GM19397 (cell line): ENCODE data around the gene GLYATL1.

ENCODE experiments used
- ATAC-seq: cut with Tn5 transposase; IDR thresholded peaks from one replicate; pipeline ENCODE4 v1.9.1; 2021; ENCODE audit warnings: mild to moderate bottlenecking, moderate library complexity; ENCODE audit not compliant: unreplicated experiment

GLYATL1 gene, protein sequence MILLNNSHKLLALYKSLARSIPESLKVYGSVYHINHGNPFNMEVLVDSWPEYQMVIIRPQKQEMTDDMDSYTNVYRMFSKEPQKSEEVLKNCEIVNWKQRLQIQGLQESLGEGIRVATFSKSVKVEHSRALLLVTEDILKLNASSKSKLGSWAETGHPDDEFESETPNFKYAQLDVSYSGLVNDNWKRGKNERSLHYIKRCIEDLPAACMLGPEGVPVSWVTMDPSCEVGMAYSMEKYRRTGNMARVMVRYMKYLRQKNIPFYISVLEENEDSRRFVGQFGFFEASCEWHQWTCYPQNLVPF

DNA sequence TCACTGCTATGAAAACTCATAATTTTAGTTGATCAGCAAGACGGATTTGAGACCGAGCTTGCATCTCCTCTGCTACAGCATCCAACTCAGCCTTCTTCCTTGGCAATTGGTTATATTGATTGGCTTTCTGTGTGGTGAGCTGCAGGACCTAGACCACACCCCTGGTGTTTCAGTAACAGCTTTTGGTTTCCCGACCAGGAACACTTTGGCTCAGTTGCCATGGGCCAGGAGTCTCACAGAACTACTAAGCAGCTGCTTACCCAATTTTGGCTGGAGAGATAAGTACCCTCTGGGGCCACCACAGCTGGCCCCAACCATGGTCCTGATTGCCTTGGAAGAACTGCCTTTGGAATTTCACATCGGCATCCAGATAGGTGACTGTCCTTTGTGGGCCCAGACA is at the start of gene GLYATL1:
GLYATL1 (plus strand) TSS at position 212 of the 400 bp plus-strand sequence. CDS start 7,600 bp downstream, outside the sequence.
- no peak for ATAC-seq

- ATAC-seq = no peak
Observed at GRCh38 chr11:58893899-58894298, 45.4 kb upstream of the GLYATL1 start.

DNA sequence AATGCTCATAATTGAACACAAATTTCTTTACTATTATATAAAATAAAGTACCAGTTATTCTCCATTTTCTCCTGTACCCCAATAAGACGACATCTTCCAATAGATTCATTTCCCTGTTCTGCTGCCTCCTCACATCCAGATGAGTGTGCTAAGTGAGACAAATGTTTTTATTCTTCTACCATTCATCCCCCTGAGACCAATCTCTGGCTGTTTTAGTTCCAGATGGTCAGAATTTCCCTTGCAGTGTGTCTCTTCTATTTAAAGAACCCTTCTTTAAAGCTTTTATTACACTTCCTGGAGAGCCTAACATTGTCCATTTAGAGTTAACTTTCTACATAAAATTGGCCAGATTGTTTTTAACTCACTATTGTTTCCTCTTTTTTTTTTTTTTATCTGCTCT is 41.2 kb upstream of the GLYATL1 start:
- no peak for ATAC-seq

DNA sequence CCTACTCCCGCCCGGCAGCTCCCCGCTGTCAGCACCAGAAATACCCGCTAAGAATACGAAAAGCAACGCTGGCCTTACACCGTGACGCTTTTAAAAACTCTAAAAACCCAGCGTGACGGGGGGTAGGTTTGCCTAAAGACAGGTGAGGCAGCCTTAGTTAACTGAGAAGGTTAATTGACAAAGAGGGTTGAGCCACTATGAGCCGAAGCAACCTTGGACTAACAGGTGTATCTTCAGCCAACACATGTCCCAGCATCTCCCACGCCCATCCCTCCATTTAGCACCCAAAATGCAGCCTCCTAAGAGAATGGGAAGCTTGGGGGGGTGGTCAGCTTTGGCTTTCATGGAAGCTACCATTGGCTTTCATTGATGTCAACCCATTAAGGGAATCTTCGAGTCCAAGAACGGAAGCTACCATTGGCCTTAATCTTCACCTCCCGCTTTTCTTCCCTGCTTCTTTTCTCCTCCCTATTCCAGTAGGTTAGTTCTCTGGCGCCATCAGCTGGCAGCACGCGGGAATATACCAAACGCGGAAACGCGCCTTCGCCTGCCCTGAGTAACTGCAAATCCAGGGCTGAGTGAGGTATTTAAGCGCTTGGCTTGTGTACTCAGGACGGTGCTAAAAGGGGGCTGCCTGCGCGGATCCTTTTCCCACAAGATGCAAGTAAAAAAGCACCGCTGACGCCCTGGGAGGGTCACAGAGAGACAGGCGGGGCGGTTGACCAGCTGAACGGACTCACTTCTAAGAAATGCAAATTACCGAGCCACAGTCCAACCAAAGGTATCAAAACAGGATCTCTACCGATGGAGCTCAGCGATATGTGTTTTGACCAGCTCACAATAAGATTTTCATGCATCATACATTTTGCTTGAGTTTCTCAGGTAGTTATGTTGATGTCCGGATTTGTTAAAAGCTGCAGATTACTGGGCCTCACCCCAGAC is 38.5 kb upstream of the GLYATL1 start:
- ATAC-seq = no peak

- ATAC-seq = no peak
Observed at GRCh38 chr11:58902881-58903280, 36.4 kb upstream of the GLYATL1 start.

DNA sequence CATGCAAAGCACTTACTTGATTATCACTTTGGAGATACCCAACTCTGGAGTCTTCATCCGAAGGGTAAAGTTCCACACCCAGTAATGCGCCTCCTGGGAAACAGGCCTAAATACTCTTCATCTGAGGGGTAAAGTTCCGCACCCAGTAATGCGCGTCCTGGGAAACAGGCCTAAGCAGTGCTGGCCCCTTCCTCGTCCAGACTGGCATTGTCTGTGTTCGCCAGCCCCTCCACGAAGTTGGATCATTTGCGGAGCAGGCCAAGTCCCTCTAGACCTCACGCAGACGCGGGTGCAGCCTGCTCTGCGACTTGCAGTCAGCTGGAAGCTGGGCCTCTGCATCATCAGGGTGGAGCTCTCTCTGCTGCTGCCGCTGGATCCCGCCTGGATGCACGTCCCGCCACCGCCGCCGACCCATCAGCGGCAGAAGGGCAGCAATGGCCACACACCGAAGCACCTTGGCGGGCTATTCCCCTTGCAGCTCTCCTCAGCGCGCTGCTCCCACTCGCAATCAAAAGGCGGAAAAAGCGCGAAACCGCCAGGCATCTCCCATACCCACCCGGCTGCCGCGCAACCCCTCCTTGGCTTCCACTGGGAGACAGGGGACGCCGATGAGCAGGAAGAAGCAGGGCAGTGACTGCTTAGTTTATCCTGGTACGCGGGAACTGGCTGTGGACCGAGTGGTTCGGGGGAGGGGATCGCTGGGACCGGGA is 34.1 kb upstream of the GLYATL1 start:
- ATAC-seq = no peak

DNA sequence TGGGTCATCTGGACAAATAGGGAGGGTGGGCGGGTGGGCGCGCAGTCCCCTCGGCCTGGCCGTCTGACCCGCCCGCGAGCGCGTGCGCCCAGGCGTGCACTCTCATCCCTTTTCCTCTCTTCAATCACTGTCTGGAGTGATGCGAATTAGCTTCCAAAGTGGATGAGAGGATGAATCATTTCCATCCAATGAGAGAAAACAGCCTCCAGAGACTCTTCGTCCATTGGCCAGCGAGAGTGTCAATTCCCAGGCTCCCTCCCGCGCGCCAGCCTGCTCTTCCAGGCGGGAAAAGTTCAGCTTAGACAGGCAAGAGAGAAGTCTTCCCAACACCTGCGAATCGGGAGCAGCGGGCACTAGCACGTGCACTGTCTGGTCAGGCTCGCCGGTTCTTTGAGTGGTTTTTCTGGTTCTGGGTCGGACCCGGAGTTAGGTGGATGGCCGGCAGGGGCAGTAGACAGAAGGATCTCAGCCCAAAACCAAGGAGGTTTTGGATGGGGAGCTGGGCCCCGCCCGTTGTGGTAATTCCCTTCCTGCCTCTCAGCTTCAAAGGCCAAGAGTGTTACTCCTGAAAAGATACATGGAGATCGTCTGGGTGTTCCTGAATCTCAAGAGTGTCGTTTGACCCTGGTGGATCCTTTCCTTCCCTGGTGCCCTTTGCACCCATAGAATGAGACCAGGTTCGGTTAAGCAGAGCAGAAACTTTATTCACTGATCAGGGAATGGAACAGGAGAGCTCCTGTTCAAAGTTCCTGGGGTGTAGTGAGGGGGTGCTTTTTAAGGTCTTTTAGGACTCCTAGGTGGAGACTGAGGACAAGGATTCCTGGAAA is 33.4 kb upstream of the GLYATL1 start:
- no peak for ATAC-seq

- no peak for ATAC-seq
Observed at GRCh38 chr11:58907780-58908179, 31.5 kb upstream of the GLYATL1 start.

- ATAC-seq = no peak
Observed at GRCh38 chr11:58912124-58912523, 27.2 kb upstream of the GLYATL1 start.

DNA sequence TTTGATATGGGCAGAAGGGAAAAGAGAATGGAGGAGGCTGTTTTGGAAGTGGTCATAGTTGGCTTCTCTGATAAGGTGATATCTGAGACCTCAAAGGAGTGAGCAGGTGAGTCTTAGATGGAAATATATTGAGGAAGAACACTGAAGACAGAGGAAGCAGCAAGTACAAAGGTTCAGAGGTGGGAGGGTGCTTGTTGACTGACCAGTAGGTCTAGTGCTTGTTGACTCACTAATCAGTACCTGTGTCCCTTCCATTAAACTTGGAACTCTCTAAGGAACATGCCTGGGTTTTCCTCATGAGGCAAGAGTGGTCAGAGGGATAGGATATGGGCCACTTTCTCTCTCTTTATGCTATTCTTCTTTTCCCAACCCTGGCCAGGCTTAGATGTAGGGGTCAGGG is 25.6 kb upstream of the GLYATL1 start:
- ATAC-seq = no peak

GRCh38 chr11:58914821-58915543 is 24.3 kb upstream of the GLYATL1 start:
- ATAC-seq = no peak

DNA sequence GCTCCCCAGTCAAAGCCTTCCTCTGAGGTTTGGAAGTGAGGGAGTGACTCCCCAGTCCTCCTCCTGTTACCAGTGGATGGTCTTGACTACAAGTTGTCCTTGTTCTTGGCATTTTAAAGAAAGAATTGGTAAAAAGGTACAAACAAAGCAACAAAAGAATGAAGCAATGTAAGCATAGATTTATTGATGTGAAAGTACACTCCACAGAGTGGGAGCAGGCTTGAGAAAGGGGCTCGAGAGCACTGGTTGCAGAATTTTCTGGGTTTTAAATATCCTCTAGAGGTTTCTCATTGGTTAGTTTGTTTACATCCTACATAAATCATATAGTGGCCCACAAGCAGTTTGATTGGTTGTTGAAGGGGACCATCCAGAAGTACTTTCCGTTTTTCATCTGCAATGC is 22.7 kb upstream of the GLYATL1 start:
- ATAC-seq = no peak

DNA sequence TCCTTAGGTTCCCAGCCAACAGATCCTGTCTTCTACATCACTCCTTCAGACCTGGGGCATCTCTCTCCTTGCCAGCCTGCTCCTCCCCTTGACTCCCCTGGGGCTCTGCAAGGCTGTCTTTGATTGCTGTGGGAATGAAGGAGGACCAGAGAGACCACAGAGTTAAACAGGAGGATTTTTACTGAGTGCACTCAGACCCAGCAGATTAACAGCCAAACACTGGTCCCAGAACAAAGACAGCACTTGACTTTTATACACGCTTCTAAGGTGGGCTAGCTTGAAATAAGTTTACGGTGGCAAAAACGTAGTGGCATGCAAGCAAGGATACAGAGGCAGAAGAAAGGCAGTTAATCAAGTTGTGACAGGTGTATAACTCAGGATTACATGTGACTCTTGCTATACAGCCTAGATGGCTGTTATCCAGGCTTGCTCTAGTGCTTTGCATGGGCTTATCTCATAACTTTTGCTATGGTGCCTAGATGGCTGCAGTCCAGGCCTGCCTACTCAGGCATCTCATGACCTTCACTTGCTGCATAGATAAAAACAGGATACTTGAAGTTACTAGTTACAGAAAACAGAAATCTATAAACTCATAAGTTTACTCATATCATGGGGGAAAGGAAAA is 22.0 kb upstream of the GLYATL1 start:
- ATAC-seq = no peak

DNA sequence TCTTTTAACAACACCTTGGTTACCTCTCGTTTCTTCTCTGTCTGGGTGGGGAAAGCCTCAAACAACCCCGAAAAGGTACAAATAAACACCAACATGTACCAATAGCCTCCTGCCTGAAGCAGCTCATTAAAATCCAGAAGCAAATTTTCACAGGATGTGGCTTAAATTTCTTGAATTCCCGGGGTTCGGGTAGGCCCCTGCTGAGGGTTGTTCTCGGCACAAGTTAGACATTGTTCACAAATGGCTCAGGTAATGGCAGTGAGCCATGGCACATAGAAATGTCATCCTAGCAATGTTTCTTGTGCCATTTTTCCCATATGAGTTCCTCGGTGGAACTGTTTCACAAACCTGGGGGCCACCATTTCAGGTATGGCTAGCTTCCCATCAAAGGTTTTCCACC is 19.7 kb upstream of the GLYATL1 start:
- ATAC-seq = no peak

- ATAC-seq = no peak
Observed at GRCh38 chr11:58919980-58920379, 19.3 kb upstream of the GLYATL1 start.

- ATAC-seq = no peak
Observed at GRCh38 chr11:58921778-58922390, 17.4 kb upstream of the GLYATL1 start.

- ATAC-seq = no peak
Observed at GRCh38 chr11:58922479-58922878, 16.8 kb upstream of the GLYATL1 start.

GRCh38 chr11:58923300-58923788 is 15.9 kb upstream of the GLYATL1 start:
- ATAC-seq = peak; percentile 80

DNA sequence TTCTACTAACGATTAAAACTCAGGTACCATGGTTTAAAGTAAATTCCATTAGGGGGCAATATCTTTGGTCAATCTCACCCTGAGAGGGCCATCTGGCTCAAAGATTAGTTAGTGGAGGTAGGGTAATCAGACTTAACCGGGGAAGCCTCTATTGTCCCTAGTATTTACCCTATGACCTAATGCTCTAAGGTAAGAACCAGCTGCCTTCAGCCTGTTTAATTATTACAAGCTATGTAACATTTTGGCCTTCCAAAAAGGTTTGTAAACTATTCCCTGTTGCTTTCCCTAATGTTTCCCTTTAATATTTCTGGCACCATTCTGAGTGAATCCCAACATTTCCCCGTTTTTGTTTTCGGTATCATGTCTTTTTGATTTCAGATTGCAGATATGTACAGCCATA is 15.1 kb upstream of the GLYATL1 start:
- no peak for ATAC-seq
